Measurements from ENCODE around the gene MCOLN3.

Gene MCOLN3

GRCh38 chr1:85087659-85088407 lies 39.5 kb upstream of the MCOLN3 start:
- Histone ChIP-seq H3K9ac (ENCODE audit: low read length) (no peak overlapping the region), H3K4me2 (ENCODE audit: low read length) (no peak overlapping the region), H3K4me1 (ENCODE audit: insufficient read depth, low read length, severe bottlenecking) (no peaks in the 10 kb centered on the region), H3K4me3 (ENCODE audit: low read depth, low read length, poor library complexity, severe bottlenecking) (no peak overlapping the region), H3K27ac (ENCODE audit: low read depth, low read length, poor library complexity, severe bottlenecking) (no peak overlapping the region), H4K20me1 (ENCODE audit: insufficient read depth, low read length) (no peaks in the 10 kb centered on the region), H3K27me3 (ENCODE audit: insufficient read depth, low read length) (no peaks in the 10 kb centered on the region), H3F3A (ENCODE audit: insufficient read depth, low read length) (no peaks in the 10 kb centered on the region), H2AFZ (ENCODE audit: low read length) (no peak overlapping the region), H3K79me2 (ENCODE audit: insufficient read depth, low read length) (no peaks in the 10 kb centered on the region), H3K36me3 (ENCODE audit: insufficient read depth, low read length) (no peaks in the 10 kb centered on the region), H3K9me2 (ENCODE audit: low read depth, low read length) (no peaks in the 10 kb centered on the region), H3K9me3 (ENCODE audit: low read length) (no peaks in the 10 kb centered on the region)
- no peak for TF ChIP-seq EZH2 (IDR thresholded peaks at IDR 0.05; ENCODE audit: borderline replicate concordance, low read length)
- TF ChIP-seq CTCF (IDR thresholded peaks at IDR 0.05; ENCODE audit: low read length): no peak

GRCh38 chr1:85085417-85085816 lies 37.1 kb upstream of the MCOLN3 start:
- no peaks in the 10 kb centered on the region for H4K20me1 ChIP-seq (ENCODE audit: insufficient read depth, low read length)
- no peak overlapping the region for H2AFZ ChIP-seq (ENCODE audit: low read length)
- no peak overlapping the region for H3K4me3 ChIP-seq (ENCODE audit: low read depth, low read length, poor library complexity, severe bottlenecking)
- H3K9me2 ChIP-seq (ENCODE audit: low read depth, low read length): no peaks in the 10 kb centered on the region
- H3K79me2 ChIP-seq (ENCODE audit: insufficient read depth, low read length): no peaks in the 10 kb centered on the region
- H3K27me3 ChIP-seq (ENCODE audit: insufficient read depth, low read length): no peaks in the 10 kb centered on the region
- no peaks in the 10 kb centered on the region for H3K4me1 ChIP-seq (ENCODE audit: insufficient read depth, low read length, severe bottlenecking)
- no peak overlapping the region for H3K4me2 ChIP-seq (ENCODE audit: low read length)
- H3F3A ChIP-seq (ENCODE audit: insufficient read depth, low read length): no peaks in the 10 kb centered on the region
- no peak for TF ChIP-seq EZH2 (IDR thresholded peaks at IDR 0.05; ENCODE audit: borderline replicate concordance, low read length)
- TF ChIP-seq CTCF (IDR thresholded peaks at IDR 0.05; ENCODE audit: low read length): no peak
- no peak overlapping the region for H3K27ac ChIP-seq (ENCODE audit: low read depth, low read length, poor library complexity, severe bottlenecking)
- no peak overlapping the region for H3K9ac ChIP-seq (ENCODE audit: low read length)
- no peaks in the 10 kb centered on the region for H3K9me3 ChIP-seq (ENCODE audit: low read length)
- no peaks in the 10 kb centered on the region for H3K36me3 ChIP-seq (ENCODE audit: insufficient read depth, low read length)

DNA sequence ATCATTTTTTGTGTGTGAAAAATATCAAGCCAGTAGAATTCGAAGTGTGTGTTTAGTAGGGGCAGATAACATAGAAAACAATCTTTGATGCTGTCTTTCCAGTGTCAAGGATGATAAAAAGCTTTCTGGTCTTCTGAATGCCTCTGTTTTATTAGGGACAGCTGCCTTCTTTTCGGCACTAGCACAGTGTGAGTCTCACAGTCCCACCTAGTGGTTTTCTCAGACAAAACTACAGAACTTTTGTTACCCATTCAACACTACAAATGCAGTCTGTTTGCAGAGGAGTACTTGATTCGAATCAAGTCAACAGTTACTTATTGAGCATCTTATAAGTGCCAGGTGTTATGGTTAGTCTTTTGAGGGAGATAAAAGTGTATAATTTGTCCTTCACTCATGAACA lies 30.6 kb upstream of the MCOLN3 start:
- no peaks in the 10 kb centered on the region for H3F3A ChIP-seq (ENCODE audit: insufficient read depth, low read length)
- no peak overlapping the region for H3K4me2 ChIP-seq (ENCODE audit: low read length)
- no peak overlapping the region for H2AFZ ChIP-seq (ENCODE audit: low read length)
- no peaks in the 10 kb centered on the region for H3K4me1 ChIP-seq (ENCODE audit: insufficient read depth, low read length, severe bottlenecking)
- no peak overlapping the region for H3K27ac ChIP-seq (ENCODE audit: low read depth, low read length, poor library complexity, severe bottlenecking)
- H3K79me2 ChIP-seq (ENCODE audit: insufficient read depth, low read length): no peaks in the 10 kb centered on the region
- no peak overlapping the region for H3K9ac ChIP-seq (ENCODE audit: low read length)
- no peaks in the 10 kb centered on the region for H4K20me1 ChIP-seq (ENCODE audit: insufficient read depth, low read length)
- peak; percentile 18; the same call in 1 of the 2 replicates for TF ChIP-seq CTCF (IDR thresholded peaks at IDR 0.05; ENCODE audit: low read length)
- TF ChIP-seq EZH2 (IDR thresholded peaks at IDR 0.05; ENCODE audit: borderline replicate concordance, low read length): no peak
- H3K9me3 ChIP-seq (ENCODE audit: low read length): no peaks in the 10 kb centered on the region
- H3K9me2 ChIP-seq (ENCODE audit: low read depth, low read length): no peaks in the 10 kb centered on the region
- H3K4me3 ChIP-seq (ENCODE audit: low read depth, low read length, poor library complexity, severe bottlenecking): no peak overlapping the region
- no peaks in the 10 kb centered on the region for H3K36me3 ChIP-seq (ENCODE audit: insufficient read depth, low read length)
- no peaks in the 10 kb centered on the region for H3K27me3 ChIP-seq (ENCODE audit: insufficient read depth, low read length)

Data from OCI-LY1 (cell line).